Upper lobe of left lung (tissue), 4 donors: ENCODE data around the gene NPSR1.

Experiments
- CTCF ChIP-seq, 6 experiments: fragments of 450-650 bp in 4 of 6; fragments of 200-600 bp in 2 of 6; sonication (generic) in 2 of 6; IDR thresholded peaks; one replicate each; pipeline ENCODE4 v1.5.1; 2016 to 2019; ENCODE audit warnings: antibody characterized with exemption in 6 of 6
- POLR2A ChIP-seq, 4 donors: fragments of 450-650 bp; IDR thresholded peaks; one replicate each; pipeline ENCODE4 v1.5.1; 2016 to 2017; ENCODE audit warnings: antibody characterized with exemption in 4 of 4, mild to moderate bottlenecking in 2 of 4

- TF ChIP-seq CTCF (IDR thresholded peaks at IDR 0.05) = no peak
- TF ChIP-seq POLR2A (IDR thresholded peaks at IDR 0.05) = no peak
Measured at GRCh38 chr7:34709771-34710170, 51.8 kb downstream of the NPSR1 start.
